ENCODE measurements around the gene WWOX. TPM values are rescaled to one million over a fixed set of nuclear protein-coding genes. Genes with fewer than 3 reads are reported as not detected.

Gene WWOX
- total RNA-seq, 1 donor from 2014 or later: 17.8 TPM

GRCh38 chr16:78876671-78877070, 777.2 kb downstream of the WWOX start:
- Mint-ChIP-seq H3K27ac (no peak overlapping the region), H3K9me3 (no peaks in the 10 kb centered on the region), H3K4me1 (ENCODE audit: low read depth) (no peaks in the 10 kb centered on the region), H3K27me3 (ENCODE audit: insufficient read depth) (no peaks in the 10 kb centered on the region), H3K4me3 (no peak overlapping the region), H3K36me3 (ENCODE audit: low read depth) (no peaks in the 10 kb centered on the region)
- DNase-seq (ENCODE audit: low spot score): no peak
- intact Hi-C loops (cut with micrococcal nuclease): no loop called here

GRCh38 chr16:78877114-78877655, 777.7 kb downstream of the WWOX start:
- no peaks in the 10 kb centered on the region for H3K27me3 Mint-ChIP-seq (ENCODE audit: insufficient read depth)
- no peaks in the 10 kb centered on the region for H3K9me3 Mint-ChIP-seq
- intact Hi-C loops (cut with micrococcal nuclease): no loop called here
- no peaks in the 10 kb centered on the region for H3K36me3 Mint-ChIP-seq (ENCODE audit: low read depth)
- H3K4me3 Mint-ChIP-seq: no peak overlapping the region
- H3K4me1 Mint-ChIP-seq (ENCODE audit: low read depth): no peaks in the 10 kb centered on the region
- DNase-seq (ENCODE audit: low spot score): no peak
- H3K27ac Mint-ChIP-seq: no peak overlapping the region

- intact Hi-C loops (cut with micrococcal nuclease): no loop called here
- Mint-ChIP-seq H3K4me3 (no peak overlapping the region), H3K9me3 (no peaks in the 10 kb centered on the region), H3K4me1 (ENCODE audit: low read depth) (no peaks in the 10 kb centered on the region), H3K27me3 (ENCODE audit: insufficient read depth) (no peaks in the 10 kb centered on the region), H3K36me3 (ENCODE audit: low read depth) (no peaks in the 10 kb centered on the region), H3K27ac (no peak overlapping the region)
- DNase-seq (ENCODE audit: low spot score): no peak
Observed at GRCh38 chr16:78878570-78878969, 779.1 kb downstream of the WWOX start.

DNA sequence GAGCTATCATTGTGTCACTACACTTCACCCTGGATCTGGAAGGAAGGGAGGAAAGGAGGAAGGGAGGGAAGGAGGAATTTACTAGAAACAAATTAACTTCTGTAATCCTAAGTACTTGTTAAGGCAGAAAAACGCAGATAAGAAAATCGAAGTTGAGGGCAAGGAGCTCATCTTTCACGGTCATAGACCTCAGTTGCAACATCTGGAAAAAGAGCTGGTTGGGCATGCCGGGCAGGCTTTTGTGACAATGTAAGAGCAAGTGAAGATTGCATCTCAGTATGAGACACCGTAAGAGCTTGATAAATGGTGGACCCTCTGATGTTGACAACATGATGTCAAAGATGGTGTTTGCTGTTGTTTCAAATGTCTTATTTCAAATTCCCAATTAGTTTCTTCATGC, 779.6 kb downstream of the WWOX start:
- Mint-ChIP-seq H3K27me3 (ENCODE audit: insufficient read depth) (no peaks in the 10 kb centered on the region), H3K36me3 (ENCODE audit: low read depth) (no peaks in the 10 kb centered on the region), H3K27ac (no peak overlapping the region), H3K4me3 (no peak overlapping the region), H3K4me1 (ENCODE audit: low read depth) (no peaks in the 10 kb centered on the region), H3K9me3 (no peaks in the 10 kb centered on the region)
- no peak for DNase-seq (ENCODE audit: low spot score)
- intact Hi-C loops (cut with micrococcal nuclease): no loop called here

GRCh38 chr16:78882150-78882549, 782.7 kb downstream of the WWOX start:
- H3K9me3 Mint-ChIP-seq: no peaks in the 10 kb centered on the region
- no peak overlapping the region for H3K4me3 Mint-ChIP-seq
- H3K4me1 Mint-ChIP-seq (ENCODE audit: low read depth): no peaks in the 10 kb centered on the region
- no peak overlapping the region for H3K27ac Mint-ChIP-seq
- DNase-seq (ENCODE audit: low spot score): no peak
- intact Hi-C loops (cut with micrococcal nuclease): no loop called here
- no peaks in the 10 kb centered on the region for H3K36me3 Mint-ChIP-seq (ENCODE audit: low read depth)
- no peaks in the 10 kb centered on the region for H3K27me3 Mint-ChIP-seq (ENCODE audit: insufficient read depth)

DNA sequence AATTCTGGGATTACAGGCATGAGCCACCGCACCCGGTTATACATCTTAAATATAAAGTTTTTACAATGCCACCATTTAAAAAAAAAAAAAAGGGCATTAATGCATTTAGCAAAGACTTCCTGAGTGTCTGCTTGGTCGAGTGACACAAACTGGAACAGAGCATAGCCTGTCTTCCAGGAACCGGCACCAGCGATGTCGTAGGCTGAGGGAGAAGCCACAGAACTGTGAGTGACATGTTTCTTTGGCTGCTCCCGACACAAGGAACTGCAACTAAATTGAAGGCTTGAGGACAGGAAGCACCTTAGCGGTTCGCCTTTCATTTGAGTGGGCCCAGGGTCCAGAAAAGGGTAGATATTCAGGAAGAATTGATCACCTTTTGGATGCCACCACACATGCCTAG, 783.3 kb downstream of the WWOX start:
- DNase-seq (ENCODE audit: low spot score): no peak
- H3K27me3 Mint-ChIP-seq (ENCODE audit: insufficient read depth): no peaks in the 10 kb centered on the region
- H3K9me3 Mint-ChIP-seq: no peaks in the 10 kb centered on the region
- no peaks in the 10 kb centered on the region for H3K36me3 Mint-ChIP-seq (ENCODE audit: low read depth)
- no peaks in the 10 kb centered on the region for H3K4me1 Mint-ChIP-seq (ENCODE audit: low read depth)
- no peak overlapping the region for H3K27ac Mint-ChIP-seq
- intact Hi-C loops (cut with micrococcal nuclease): no loop called here
- no peak overlapping the region for H3K4me3 Mint-ChIP-seq

GRCh38 chr16:78884204-78884603, 784.8 kb downstream of the WWOX start:
- H3K4me3 Mint-ChIP-seq: no peak overlapping the region
- DNase-seq (ENCODE audit: low spot score): no peak
- H3K9me3 Mint-ChIP-seq: no peaks in the 10 kb centered on the region
- H3K36me3 Mint-ChIP-seq (ENCODE audit: low read depth): no peaks in the 10 kb centered on the region
- H3K27me3 Mint-ChIP-seq (ENCODE audit: insufficient read depth): no peaks in the 10 kb centered on the region
- H3K27ac Mint-ChIP-seq: no peak overlapping the region
- peaks cover 8% of the 10 kb centered on the region for H3K4me1 Mint-ChIP-seq (ENCODE audit: low read depth)
- intact Hi-C loops (cut with micrococcal nuclease): no loop called here

GRCh38 chr16:78889346-78889745, 789.9 kb downstream of the WWOX start:
- Mint-ChIP-seq H3K4me1 (ENCODE audit: low read depth) (peaks cover 37% of the 10 kb centered on the region), H3K9me3 (peaks cover 7% of the 10 kb centered on the region), H3K4me3 (no peak overlapping the region), H3K27ac (no peak overlapping the region), H3K36me3 (ENCODE audit: low read depth) (peaks cover 7% of the 10 kb centered on the region), H3K27me3 (ENCODE audit: insufficient read depth) (no peaks in the 10 kb centered on the region)
- no peak for DNase-seq (ENCODE audit: low spot score)
- intact Hi-C loops (cut with micrococcal nuclease): no loop called here

- Mint-ChIP-seq H3K9me3 (peaks cover 12% of the 10 kb centered on the region), H3K4me3 (no peak overlapping the region), H3K27ac (peak overlapping the region; percentile 30), H3K27me3 (ENCODE audit: insufficient read depth) (no peaks in the 10 kb centered on the region), H3K36me3 (ENCODE audit: low read depth) (peaks cover 7% of the 10 kb centered on the region), H3K4me1 (ENCODE audit: low read depth) (peaks cover 42% of the 10 kb centered on the region)
- intact Hi-C loops (cut with micrococcal nuclease): no loop called here
- no peak for DNase-seq (ENCODE audit: low spot score)
Observed at GRCh38 chr16:78890373-78890895, 791.0 kb downstream of the WWOX start.

DNA sequence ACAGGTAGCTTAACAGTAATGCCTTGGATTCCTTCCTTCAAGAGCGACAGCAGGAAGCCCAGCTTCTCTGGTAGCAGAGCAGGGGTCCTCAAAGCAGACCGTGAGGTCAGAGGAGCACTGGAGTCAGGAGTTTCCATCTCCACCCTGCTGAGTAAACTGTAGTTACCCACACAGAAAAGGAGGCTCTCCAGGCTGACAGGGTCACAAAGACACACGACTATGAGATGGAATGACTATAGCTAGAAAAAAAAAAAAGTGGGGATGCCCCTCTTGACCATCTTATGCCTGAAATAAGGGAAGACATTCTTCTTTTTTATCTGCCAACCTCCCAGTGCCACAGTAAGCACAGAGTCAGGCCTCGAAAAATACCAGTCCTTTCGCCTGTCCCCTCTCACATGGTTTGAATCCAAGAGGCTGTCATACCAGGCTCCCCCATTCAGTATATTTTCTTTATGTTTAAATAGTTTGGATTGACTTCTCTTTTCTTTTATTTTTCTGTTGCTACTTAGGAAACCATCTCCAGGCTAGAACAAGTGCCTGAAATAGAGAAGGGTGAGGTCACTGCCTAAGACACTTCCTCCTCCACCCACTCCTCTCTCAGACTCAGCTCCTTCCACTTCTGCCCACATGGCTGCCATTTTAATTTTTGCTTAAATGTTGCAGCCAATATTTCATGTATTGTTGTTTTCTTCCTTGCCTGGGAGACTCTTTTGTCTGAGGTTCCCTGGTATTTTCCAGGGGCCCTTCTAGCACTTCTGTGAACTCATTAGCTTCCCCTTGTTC, 793.7 kb downstream of the WWOX start:
- Mint-ChIP-seq H3K36me3 (ENCODE audit: low read depth) (peaks cover 9% of the 10 kb centered on the region), H3K9me3 (peaks cover 21% of the 10 kb centered on the region), H3K4me1 (ENCODE audit: low read depth) (peaks cover 55% of the 10 kb centered on the region), H3K27ac (peak overlapping the region; percentile 84), H3K4me3 (no peak overlapping the region), H3K27me3 (ENCODE audit: insufficient read depth) (no peaks in the 10 kb centered on the region)
- no peak for DNase-seq (ENCODE audit: low spot score)
- intact Hi-C loops (cut with micrococcal nuclease): loop anchor here (1.0 to 2.0 kb wide), 2 partner anchors 115 to 736 kb away; no protein-coding TSS in a partner anchor

GRCh38 chr16:78894886-78895285, 795.4 kb downstream of the WWOX start:
- no peak for DNase-seq (ENCODE audit: low spot score)
- Mint-ChIP-seq H3K4me3 (no peak overlapping the region), H3K9me3 (peaks cover 21% of the 10 kb centered on the region), H3K4me1 (ENCODE audit: low read depth) (peaks cover 50% of the 10 kb centered on the region), H3K27ac (peak overlapping the region; percentile 75), H3K36me3 (ENCODE audit: low read depth) (peaks cover 9% of the 10 kb centered on the region), H3K27me3 (ENCODE audit: insufficient read depth) (no peaks in the 10 kb centered on the region)
- intact Hi-C loops (cut with micrococcal nuclease): loop anchor here (1.0 to 5.0 kb wide), 2 partner anchors 153 to 197 kb away; no protein-coding TSS in a partner anchor

GRCh38 chr16:78895681-78896080, 796.2 kb downstream of the WWOX start:
- intact Hi-C loops (cut with micrococcal nuclease): loop anchor here (1.0 to 5.0 kb wide), 2 partner anchors 153 to 197 kb away; no protein-coding TSS in a partner anchor
- H3K9me3 Mint-ChIP-seq: peaks cover 18% of the 10 kb centered on the region
- H3K4me1 Mint-ChIP-seq (ENCODE audit: low read depth): peaks cover 50% of the 10 kb centered on the region
- no peak overlapping the region for H3K4me3 Mint-ChIP-seq
- peaks cover 6% of the 10 kb centered on the region for H3K36me3 Mint-ChIP-seq (ENCODE audit: low read depth)
- no peaks in the 10 kb centered on the region for H3K27me3 Mint-ChIP-seq (ENCODE audit: insufficient read depth)
- no peak for DNase-seq (ENCODE audit: low spot score)
- peak overlapping the region; percentile 75 for H3K27ac Mint-ChIP-seq

GRCh38 chr16:78896280-78896679, 796.8 kb downstream of the WWOX start:
- peaks cover 50% of the 10 kb centered on the region for H3K4me1 Mint-ChIP-seq (ENCODE audit: low read depth)
- intact Hi-C loops (cut with micrococcal nuclease): loop anchor here (5.0 kb wide), 1 partner anchor 196 kb away; no protein-coding TSS in a partner anchor
- no peak overlapping the region for H3K27ac Mint-ChIP-seq
- H3K27me3 Mint-ChIP-seq (ENCODE audit: insufficient read depth): no peaks in the 10 kb centered on the region
- H3K36me3 Mint-ChIP-seq (ENCODE audit: low read depth): peaks cover 6% of the 10 kb centered on the region
- H3K4me3 Mint-ChIP-seq: no peak overlapping the region
- DNase-seq (ENCODE audit: low spot score): no peak
- peaks cover 18% of the 10 kb centered on the region for H3K9me3 Mint-ChIP-seq

All from activated T-helper 1 cell treated with anti-CD3 and anti-CD28 coated beads, Interleukin-12 subunit alpha, Interleukin-12 subunit beta, Interleukin-2, Interleukin-4 antibody, amounts not matched to agents 30 ng/mL and 10 ng/mL and 1 ng/mL, durations not matched to agents 14 hours and 24 hours and 36 hours (primary cell).